NCI-H82 treated with DMSO at 0.1 percent for 48 hours (cell line): ENCODE results near the gene SMIM44.

Source experiments
- DNase-seq: peaks from one replicate; lab custom pipeline; 2025; ENCODE audit not compliant: unreplicated experiment; lab: John Stamatoyannopoulos, UW

SMIM44 gene

GRCh38 chr19:3501780-3502179 lies 18.5 kb upstream of the SMIM44 start:
- no peak for DNase-seq

- peak; percentile 91 for DNase-seq
Measured at GRCh38 chr19:3500429-3501101, 17.3 kb upstream of the SMIM44 start, which contains the start of gene DOHH. DOHH (minus strand) TSS chr19:3500674; CDS start chr19:3496814, 3,860 bp downstream.

- no peak for DNase-seq
Measured at GRCh38 chr19:3499738-3500428, 16.6 kb upstream of the SMIM44 start.

- no peak for DNase-seq
Measured at GRCh38 chr19:3497757-3498520, 14.7 kb upstream of the SMIM44 start.

GRCh38 chr19:3496392-3497273 lies 13.4 kb upstream of the SMIM44 start:
- no peak for DNase-seq

- no peak for DNase-seq
Measured at GRCh38 chr19:3494559-3494958, 11.3 kb upstream of the SMIM44 start.

- no peak for DNase-seq
Measured at GRCh38 chr19:3494051-3494450, 10.8 kb upstream of the SMIM44 start.

- DNase-seq, result no peak
Measured at GRCh38 chr19:3493651-3494050, 10.4 kb upstream of the SMIM44 start.

GRCh38 chr19:3492919-3493318 lies 9.7 kb upstream of the SMIM44 start:
- no peak for DNase-seq

- no peak for DNase-seq
Measured at GRCh38 chr19:3492131-3492839, 9.0 kb upstream of the SMIM44 start.

GRCh38 chr19:3491396-3492119 lies 8.3 kb upstream of the SMIM44 start:
- DNase-seq, result no peak

- no peak for DNase-seq
Measured at GRCh38 chr19:3482507-3483225, 575 bp downstream of the SMIM44 start.

- no peak for DNase-seq
Measured at GRCh38 chr19:3481241-3482090, 1.8 kb downstream of the SMIM44 start.

- no peak for DNase-seq
Measured at GRCh38 chr19:3480383-3481091, 2.7 kb downstream of the SMIM44 start, which contains the start of gene SMIM24. SMIM24 (minus strand) TSS chr19:3480525; CDS start chr19:3480463, 62 bp downstream.

GRCh38 chr19:3479834-3480215 lies 3.4 kb downstream of the SMIM44 start:
- DNase-seq, result no peak

- no peak for DNase-seq
Measured at GRCh38 chr19:3479177-3479833, 3.9 kb downstream of the SMIM44 start.
